HEK293 (cell line): Measurements from ENCODE around the gene CIRBP.
A peak's percentile ranks its signal among the peaks of the same experiment; 100 is the strongest.

Source experiments
- BCL11B ChIP-seq: fragments of 450-650 bp; formaldehyde crosslinking; IDR thresholded peaks from 2 replicates; pipeline ENCODE4 v1.5.1; 2016; ENCODE audit warnings: low read depth, missing biosample characterization, missing genetic modification characterization
- HOXA7 ChIP-seq: sonication (generic); formaldehyde crosslinking; IDR thresholded peaks from 2 replicates; pipeline ENCODE4 v1.8.1; 2022; ENCODE audit warnings: missing genetic modification reagents, borderline replicate concordance
- KLF8 ChIP-seq: fragments of 450-650 bp; formaldehyde crosslinking; IDR thresholded peaks from 2 replicates; pipeline ENCODE4 v1.5.1; 2016; ENCODE audit warnings: missing biosample characterization, missing genetic modification characterization
- MYNN ChIP-seq: fragments of 450-650 bp; formaldehyde crosslinking; IDR thresholded peaks from 2 replicates; pipeline ENCODE4 v1.5.1; 2016; ENCODE audit warnings: missing biosample characterization, missing genetic modification characterization, borderline replicate concordance
- MZF1 ChIP-seq: fragments of 450-650 bp; formaldehyde crosslinking; IDR thresholded peaks from 2 replicates; pipeline ENCODE4 v1.5.1; 2017; ENCODE audit warnings: missing biosample characterization, missing genetic modification characterization, borderline replicate concordance
- PRDM1 ChIP-seq: fragments of 450-650 bp; formaldehyde crosslinking; IDR thresholded peaks from 2 replicates; pipeline ENCODE4; 2016; ENCODE audit warnings: missing biosample characterization, missing genetic modification characterization
- SCRT2 ChIP-seq: fragments of 450-650 bp; formaldehyde crosslinking; IDR thresholded peaks from 2 replicates; pipeline ENCODE4 v1.5.1; 2016; ENCODE audit warnings: missing biosample characterization, missing genetic modification characterization
- TCF7L2 ChIP-seq: IDR thresholded peaks from 2 replicates; pipeline ENCODE4 v1.6.1; 2011; ENCODE audit warnings: low read depth, mild to moderate bottlenecking, inconsistent platforms, low read length, moderate library complexity, borderline replicate concordance
- ZBTB20 ChIP-seq: fragments of 450-650 bp; formaldehyde crosslinking; IDR thresholded peaks from 2 replicates; pipeline ENCODE4 v1.5.1; 2016; ENCODE audit warnings: missing biosample characterization, missing genetic modification characterization
- ZNF133 ChIP-seq: fragments of 450-650 bp; formaldehyde crosslinking; IDR thresholded peaks from 2 replicates; pipeline ENCODE4 v1.5.1; 2016; ENCODE audit warnings: missing biosample characterization, missing genetic modification characterization
- ZNF157 ChIP-seq: fragments of 450-650 bp; formaldehyde crosslinking; IDR thresholded peaks from 2 replicates; pipeline ENCODE4 v1.5.1; 2016; ENCODE audit warnings: missing biosample characterization, missing genetic modification characterization
- ZNF19 ChIP-seq: fragments of 450-650 bp; formaldehyde crosslinking; IDR thresholded peaks from 2 replicates; pipeline ENCODE4; 2016; ENCODE audit warnings: missing biosample characterization, missing genetic modification characterization, low read depth
- ZNF239 ChIP-seq: fragments of 450-650 bp; formaldehyde crosslinking; IDR thresholded peaks from 2 replicates; pipeline ENCODE4 v1.5.1; 2016; ENCODE audit warnings: missing biosample characterization, missing genetic modification characterization
- ZNF311 ChIP-seq: fragments of 450-650 bp; formaldehyde crosslinking; IDR thresholded peaks from 2 replicates; pipeline ENCODE4 v1.5.1; 2017; ENCODE audit warnings: missing biosample characterization, missing genetic modification characterization, borderline replicate concordance
- ZNF391 ChIP-seq: fragments of 450-650 bp; formaldehyde crosslinking; IDR thresholded peaks from 2 replicates; pipeline ENCODE4 v1.5.1; 2016; ENCODE audit warnings: low read depth, missing biosample characterization, missing genetic modification characterization, borderline replicate concordance
- ZNF394 ChIP-seq: fragments of 450-650 bp; formaldehyde crosslinking; IDR thresholded peaks from 2 replicates; pipeline ENCODE4 v1.5.1; 2016; ENCODE audit warnings: missing biosample characterization, missing genetic modification characterization, mild to moderate bottlenecking, moderate library complexity, borderline replicate concordance
- ZNF426 ChIP-seq: fragments of 450-650 bp; formaldehyde crosslinking; IDR thresholded peaks from 2 replicates; pipeline ENCODE4 v1.5.1; 2017; ENCODE audit warnings: missing biosample characterization, missing genetic modification characterization, mild to moderate bottlenecking, inconsistent platforms, moderate library complexity
- ZNF658 ChIP-seq: fragments of 450-650 bp; formaldehyde crosslinking; IDR thresholded peaks from 2 replicates; pipeline ENCODE4; 2016; ENCODE audit warnings: missing biosample characterization, missing genetic modification characterization
- ZNF664 ChIP-seq: fragments of 450-650 bp; formaldehyde crosslinking; IDR thresholded peaks from 2 replicates; pipeline ENCODE4 v1.5.1; 2016; ENCODE audit warnings: missing biosample characterization, missing genetic modification characterization
- ZNF670 ChIP-seq: fragments of 450-650 bp; formaldehyde crosslinking; IDR thresholded peaks from 2 replicates; pipeline ENCODE4 v1.5.1; 2016; ENCODE audit warnings: missing biosample characterization, missing genetic modification characterization, low read depth
- ZXDB ChIP-seq: fragments of 450-650 bp; formaldehyde crosslinking; IDR thresholded peaks from 2 replicates; pipeline ENCODE4 v1.5.1; 2016; ENCODE audit warnings: missing biosample characterization, missing genetic modification characterization
- TF ChIP-seq, protein P1 (sequence below): fragments of 450-650 bp; formaldehyde crosslinking; IDR thresholded peaks from 2 replicates; pipeline ENCODE4 v1.5.1; 2016; ENCODE audit warnings: missing biosample characterization, missing genetic modification characterization, low read depth
- TF ChIP-seq, protein P2 (sequence below): fragments of 450-650 bp; formaldehyde crosslinking; IDR thresholded peaks from 2 replicates; pipeline ENCODE4 v1.5.1; 2016; ENCODE audit warnings: missing biosample characterization, missing genetic modification characterization, borderline replicate concordance
- TF ChIP-seq, protein P3 (sequence below): fragments of 450-650 bp; formaldehyde crosslinking; IDR thresholded peaks from 2 replicates; pipeline ENCODE4 v1.5.1; 2017; ENCODE audit warnings: missing biosample characterization, missing genetic modification characterization
- TF ChIP-seq, protein P4 (sequence below): fragments of 450-650 bp; formaldehyde crosslinking; optimal IDR thresholded peaks from 2 replicates; pipeline ENCODE3; 2016; ENCODE audit warnings: missing biosample characterization, mild to moderate bottlenecking, missing genetic modification characterization
- TF ChIP-seq, protein P5 (sequence below): fragments of 450-650 bp; formaldehyde crosslinking; IDR thresholded peaks from 2 replicates; pipeline ENCODE4 v1.5.1; 2016; ENCODE audit warnings: missing biosample characterization, missing genetic modification characterization
- TF ChIP-seq, protein P6 (sequence below): fragments of 450-650 bp; formaldehyde crosslinking; IDR thresholded peaks from 2 replicates; pipeline ENCODE4 v1.5.1; 2016; ENCODE audit warnings: missing biosample characterization, missing genetic modification characterization
- TF ChIP-seq, protein P7 (sequence below): fragments of 450-650 bp; formaldehyde crosslinking; IDR thresholded peaks from 2 replicates; pipeline ENCODE4 v1.5.1; 2016; ENCODE audit warnings: missing biosample characterization, missing genetic modification characterization

The CIRBP gene

DNA sequence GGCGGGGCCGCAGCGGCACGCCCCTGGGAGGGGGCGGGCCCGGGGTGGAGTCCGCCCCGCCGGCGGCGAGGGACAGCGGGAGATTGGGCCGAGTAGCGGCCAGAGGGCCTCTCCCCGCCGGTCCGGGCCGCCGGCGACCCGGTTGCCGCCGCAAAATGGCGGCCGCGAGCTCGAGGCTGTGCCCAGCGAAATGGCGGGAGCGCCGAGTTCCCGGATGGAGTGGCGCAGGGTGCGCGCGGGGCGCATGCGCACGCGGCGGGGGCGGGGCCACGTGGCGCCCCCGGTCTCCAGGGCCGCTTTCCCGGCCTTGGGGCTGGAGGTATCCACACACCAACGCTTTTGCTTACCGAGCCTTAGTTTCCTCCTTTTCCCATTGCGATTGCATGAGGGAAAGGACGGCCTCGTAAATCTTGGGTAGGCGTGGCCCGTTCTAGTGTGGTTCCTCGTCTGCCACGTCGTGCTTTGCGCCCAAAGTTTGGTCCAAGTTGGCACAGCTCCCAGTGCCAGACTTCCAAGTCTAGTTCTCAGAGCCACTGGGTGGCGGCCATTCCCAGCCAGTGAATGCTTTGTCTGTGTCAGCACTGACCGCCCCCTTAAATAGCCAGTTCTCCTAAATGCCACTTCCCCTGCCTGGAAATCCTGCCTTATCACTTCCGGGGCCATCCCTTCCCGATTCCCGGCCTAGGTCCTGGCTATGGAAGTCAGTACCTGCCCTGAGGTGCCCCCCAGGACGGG is 513 bp downstream of the CIRBP start (continued):
- TF ChIP-seq, protein P1, sequence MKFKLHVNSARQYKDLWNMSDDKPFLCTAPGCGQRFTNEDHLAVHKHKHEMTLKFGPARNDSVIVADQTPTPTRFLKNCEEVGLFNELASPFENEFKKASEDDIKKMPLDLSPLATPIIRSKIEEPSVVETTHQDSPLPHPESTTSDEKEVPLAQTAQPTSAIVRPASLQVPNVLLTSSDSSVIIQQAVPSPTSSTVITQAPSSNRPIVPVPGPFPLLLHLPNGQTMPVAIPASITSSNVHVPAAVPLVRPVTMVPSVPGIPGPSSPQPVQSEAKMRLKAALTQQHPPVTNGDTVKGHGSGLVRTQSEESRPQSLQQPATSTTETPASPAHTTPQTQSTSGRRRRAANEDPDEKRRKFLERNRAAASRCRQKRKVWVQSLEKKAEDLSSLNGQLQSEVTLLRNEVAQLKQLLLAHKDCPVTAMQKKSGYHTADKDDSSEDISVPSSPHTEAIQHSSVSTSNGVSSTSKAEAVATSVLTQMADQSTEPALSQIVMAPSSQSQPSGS (tag by site-specific recombination) = no peak
- TF ChIP-seq ZNF664 (tag by site-specific recombination) (no peak), TCF7L2 (no peak), ZBTB20 (tag by site-specific recombination) (peak; percentile 56; the same call in 1 of the 2 replicates), MZF1 (no peak), BCL11B (tag by site-specific recombination) (no peak), ZNF157 (tag by site-specific recombination) (no peak), MYNN (tag by site-specific recombination) (no peak), ZNF239 (tag by site-specific recombination) (no peak), SCRT2 (tag by site-specific recombination) (no peak), HOXA7 (CRISPR knock-in tag) (no peak), ZNF19 (no peak), PRDM1 (tag by site-specific recombination) (peak; percentile 53; the same call in 1 of the 2 replicates), ZNF133 (0 out of 2 replicates have a peak, but pooled peaks have one; percentile 23), ZNF426 (no peak), ZNF394 (tag by site-specific recombination) (peak; percentile 37; the same call in 1 of the 2 replicates), ZNF311 (no peak), KLF8 (tag by site-specific recombination) (peak; percentile 37; the same call in 1 of the 2 replicates), ZNF658 (tag by site-specific recombination) (no peak), ZXDB (peak; percentile 70), ZNF391 (tag by site-specific recombination) (no peak), ZNF670 (tag by site-specific recombination) (no peak)
- TF ChIP-seq, protein P2, sequence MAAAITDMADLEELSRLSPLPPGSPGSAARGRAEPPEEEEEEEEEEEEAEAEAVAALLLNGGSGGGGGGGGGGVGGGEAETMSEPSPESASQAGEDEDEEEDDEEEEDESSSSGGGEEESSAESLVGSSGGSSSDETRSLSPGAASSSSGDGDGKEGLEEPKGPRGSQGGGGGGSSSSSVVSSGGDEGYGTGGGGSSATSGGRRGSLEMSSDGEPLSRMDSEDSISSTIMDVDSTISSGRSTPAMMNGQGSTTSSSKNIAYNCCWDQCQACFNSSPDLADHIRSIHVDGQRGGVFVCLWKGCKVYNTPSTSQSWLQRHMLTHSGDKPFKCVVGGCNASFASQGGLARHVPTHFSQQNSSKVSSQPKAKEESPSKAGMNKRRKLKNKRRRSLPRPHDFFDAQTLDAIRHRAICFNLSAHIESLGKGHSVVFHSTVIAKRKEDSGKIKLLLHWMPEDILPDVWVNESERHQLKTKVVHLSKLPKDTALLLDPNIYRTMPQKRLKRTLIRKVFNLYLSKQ (tag by site-specific recombination) = no peak
- TF ChIP-seq, protein P3, sequence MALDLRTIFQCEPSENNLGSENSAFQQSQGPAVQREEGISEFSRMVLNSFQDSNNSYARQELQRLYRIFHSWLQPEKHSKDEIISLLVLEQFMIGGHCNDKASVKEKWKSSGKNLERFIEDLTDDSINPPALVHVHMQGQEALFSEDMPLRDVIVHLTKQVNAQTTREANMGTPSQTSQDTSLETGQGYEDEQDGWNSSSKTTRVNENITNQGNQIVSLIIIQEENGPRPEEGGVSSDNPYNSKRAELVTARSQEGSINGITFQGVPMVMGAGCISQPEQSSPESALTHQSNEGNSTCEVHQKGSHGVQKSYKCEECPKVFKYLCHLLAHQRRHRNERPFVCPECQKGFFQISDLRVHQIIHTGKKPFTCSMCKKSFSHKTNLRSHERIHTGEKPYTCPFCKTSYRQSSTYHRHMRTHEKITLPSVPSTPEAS = no peak
- TF ChIP-seq, protein P4, sequence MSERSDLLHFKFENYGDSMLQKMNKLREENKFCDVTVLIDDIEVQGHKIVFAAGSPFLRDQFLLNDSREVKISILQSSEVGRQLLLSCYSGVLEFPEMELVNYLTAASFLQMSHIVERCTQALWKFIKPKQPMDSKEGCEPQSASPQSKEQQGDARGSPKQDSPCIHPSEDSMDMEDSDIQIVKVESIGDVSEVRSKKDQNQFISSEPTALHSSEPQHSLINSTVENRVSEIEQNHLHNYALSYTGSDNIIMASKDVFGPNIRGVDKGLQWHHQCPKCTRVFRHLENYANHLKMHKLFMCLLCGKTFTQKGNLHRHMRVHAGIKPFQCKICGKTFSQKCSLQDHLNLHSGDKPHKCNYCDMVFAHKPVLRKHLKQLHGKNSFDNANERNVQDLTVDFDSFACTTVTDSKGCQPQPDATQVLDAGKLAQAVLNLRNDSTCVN (tag by site-specific recombination) = peak; percentile 59
- TF ChIP-seq, protein P5, sequence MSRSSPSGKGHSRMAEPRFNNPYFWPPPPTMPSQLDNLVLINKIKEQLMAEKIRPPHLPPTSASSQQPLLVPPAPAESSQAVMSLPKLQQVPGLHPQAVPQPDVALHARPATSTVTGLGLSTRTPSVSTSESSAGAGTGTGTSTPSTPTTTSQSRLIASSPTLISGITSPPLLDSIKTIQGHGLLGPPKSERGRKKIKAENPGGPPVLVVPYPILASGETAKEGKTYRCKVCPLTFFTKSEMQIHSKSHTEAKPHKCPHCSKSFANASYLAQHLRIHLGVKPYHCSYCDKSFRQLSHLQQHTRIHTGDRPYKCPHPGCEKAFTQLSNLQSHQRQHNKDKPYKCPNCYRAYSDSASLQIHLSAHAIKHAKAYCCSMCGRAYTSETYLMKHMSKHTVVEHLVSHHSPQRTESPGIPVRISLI = no peak
- TF ChIP-seq, protein P6, sequence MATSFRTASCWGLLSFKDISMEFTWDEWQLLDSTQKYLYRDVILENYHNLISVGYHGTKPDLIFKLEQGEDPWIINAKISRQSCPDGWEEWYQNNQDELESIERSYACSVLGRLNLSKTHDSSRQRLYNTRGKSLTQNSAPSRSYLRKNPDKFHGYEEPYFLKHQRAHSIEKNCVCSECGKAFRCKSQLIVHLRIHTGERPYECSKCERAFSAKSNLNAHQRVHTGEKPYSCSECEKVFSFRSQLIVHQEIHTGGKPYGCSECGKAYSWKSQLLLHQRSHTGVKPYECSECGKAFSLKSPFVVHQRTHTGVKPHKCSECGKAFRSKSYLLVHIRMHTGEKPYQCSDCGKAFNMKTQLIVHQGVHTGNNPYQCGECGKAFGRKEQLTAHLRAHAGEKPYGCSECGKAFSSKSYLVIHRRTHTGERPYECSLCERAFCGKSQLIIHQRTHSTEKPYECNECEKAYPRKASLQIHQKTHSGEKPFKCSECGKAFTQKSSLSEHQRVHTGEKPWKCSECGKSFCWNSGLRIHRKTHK (tag by site-specific recombination) = no peak
- TF ChIP-seq, protein P7, sequence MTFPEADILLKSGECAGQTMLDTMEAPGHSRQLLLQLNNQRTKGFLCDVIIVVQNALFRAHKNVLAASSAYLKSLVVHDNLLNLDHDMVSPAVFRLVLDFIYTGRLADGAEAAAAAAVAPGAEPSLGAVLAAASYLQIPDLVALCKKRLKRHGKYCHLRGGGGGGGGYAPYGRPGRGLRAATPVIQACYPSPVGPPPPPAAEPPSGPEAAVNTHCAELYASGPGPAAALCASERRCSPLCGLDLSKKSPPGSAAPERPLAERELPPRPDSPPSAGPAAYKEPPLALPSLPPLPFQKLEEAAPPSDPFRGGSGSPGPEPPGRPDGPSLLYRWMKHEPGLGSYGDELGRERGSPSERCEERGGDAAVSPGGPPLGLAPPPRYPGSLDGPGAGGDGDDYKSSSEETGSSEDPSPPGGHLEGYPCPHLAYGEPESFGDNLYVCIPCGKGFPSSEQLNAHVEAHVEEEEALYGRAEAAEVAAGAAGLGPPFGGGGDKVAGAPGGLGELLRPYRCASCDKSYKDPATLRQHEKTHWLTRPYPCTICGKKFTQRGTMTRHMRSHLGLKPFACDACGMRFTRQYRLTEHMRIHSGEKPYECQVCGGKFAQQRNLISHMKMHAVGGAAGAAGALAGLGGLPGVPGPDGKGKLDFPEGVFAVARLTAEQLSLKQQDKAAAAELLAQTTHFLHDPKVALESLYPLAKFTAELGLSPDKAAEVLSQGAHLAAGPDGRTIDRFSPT = peak; percentile 20; the same call in 1 of the 2 replicates
